Activated T-helper 1 cell treated with anti-CD3 and anti-CD28 coated beads, Interleukin-2, amount 50 U/mL, for 16 hours (primary cell): ENCODE data around the gene LAMTOR2.

Experiments
- DNase-seq, 2 donors: peaks; one replicate each; pipeline ENCODE4 v3.0.0-alpha.2; 2020; ENCODE audit warnings: low read depth in 1 of 2, low spot score in 1 of 2

LAMTOR2 gene

DNA sequence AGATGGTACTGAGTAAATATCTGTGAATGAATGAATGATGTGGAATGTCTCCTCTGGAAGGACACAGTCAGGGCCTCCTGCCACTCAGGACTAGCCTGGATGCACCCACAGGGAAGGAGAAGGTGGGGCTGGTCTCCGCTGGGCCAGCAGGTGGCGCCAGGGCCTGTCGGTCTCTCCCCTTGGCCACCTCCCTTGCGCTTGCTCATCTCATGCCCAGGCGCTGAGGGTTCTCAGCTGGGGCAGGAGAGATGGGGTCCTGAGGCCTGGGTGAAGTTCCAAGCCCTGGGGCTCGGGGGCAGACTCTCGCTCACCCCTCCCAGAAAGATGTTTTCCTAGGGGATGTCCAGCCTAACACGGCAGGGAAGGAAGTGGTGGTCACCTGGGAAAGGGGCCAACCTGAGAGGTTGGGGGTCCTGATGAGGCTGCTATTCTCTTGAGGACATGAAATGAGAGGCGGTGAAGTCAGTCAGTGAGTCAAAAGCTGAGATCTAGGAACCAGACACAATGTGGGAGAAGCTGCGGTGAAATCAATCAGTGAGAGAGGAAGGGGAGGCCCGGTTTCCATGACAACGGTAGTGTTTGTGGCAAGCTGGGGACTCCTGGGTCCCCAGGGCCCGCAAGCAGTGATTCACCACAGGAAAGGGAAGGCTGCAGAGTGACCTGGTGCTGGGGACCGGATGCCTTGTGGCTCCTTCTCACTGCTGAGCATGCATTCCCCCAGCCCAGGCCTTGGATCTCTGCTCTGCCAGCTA, 42.2 kb downstream of the LAMTOR2 start:
- peak; percentile 70 to 84 for DNase-seq

DNA sequence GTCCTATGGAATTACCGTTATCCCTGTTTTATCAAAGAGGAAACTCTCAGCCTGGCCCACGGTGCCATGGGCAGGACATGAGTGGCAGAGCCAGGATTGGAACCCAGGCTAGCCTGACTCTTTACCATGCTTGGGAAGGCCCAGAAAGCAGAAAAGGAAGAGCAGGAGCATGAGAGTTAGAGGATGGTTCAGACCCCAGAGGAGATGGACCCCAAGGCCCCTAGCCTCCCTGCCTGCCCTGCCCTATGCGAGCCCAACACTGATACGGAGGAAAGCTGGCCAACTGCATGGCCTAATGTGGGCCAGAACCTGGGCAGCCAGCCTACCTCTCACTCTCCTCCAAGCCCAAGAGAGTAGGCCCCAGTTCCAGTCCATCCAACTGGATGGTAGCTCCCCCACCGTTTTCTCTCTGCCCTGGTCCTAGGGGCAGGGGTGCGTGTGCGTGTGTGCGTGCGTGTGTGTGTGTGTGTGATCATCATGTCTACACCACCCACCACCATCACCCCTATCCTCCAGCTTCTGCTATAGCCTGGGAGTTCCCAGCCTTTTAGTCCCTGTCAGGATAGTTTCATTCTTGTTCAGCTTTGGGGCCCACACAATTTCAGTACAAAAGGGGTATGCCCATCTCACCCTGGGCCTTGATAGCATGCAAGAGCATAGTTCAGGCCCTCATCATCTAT, 43.1 kb downstream of the LAMTOR2 start:
- no peak for DNase-seq

DNA sequence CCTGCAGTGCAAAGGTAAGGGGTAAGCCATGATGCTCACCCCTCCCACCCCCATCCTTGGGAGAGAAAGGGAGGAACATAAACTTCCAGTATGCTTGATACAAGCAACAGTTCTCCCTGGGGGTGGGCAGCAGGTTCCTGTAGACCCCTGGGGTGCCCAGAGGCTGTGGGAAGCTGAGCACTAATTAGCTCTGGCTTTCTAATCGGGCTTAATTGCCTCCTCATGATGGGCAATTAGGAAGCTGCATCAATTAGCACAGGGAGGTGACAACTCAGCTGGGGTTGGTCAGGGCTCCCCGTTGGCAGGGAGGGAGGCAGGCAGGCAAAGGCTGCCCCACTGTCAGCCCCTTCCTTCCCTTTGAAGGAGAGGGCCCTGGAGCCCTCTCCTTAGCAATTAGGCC, 44.2 kb downstream of the LAMTOR2 start:
- DNase-seq = no peak

DNA sequence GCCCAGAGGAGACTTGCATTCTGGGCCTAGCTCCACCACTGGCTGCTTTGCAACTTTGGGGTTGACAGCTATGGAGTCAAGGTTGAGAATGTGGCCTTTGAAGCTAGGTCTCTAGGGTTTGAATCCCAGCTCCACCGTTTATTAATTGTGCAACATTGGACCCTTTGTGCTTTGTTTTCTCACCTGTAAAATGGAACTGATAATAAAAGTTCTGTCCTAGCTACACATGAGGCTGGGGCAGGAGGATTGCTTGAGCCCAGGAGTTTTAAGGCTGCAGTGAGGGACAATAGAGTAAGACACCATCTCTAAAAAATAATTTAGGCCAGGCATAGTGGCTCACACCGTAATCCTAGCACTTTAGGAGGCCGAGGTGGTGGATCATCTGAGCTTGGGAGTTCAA, 44.7 kb downstream of the LAMTOR2 start:
- no peak for DNase-seq

DNA sequence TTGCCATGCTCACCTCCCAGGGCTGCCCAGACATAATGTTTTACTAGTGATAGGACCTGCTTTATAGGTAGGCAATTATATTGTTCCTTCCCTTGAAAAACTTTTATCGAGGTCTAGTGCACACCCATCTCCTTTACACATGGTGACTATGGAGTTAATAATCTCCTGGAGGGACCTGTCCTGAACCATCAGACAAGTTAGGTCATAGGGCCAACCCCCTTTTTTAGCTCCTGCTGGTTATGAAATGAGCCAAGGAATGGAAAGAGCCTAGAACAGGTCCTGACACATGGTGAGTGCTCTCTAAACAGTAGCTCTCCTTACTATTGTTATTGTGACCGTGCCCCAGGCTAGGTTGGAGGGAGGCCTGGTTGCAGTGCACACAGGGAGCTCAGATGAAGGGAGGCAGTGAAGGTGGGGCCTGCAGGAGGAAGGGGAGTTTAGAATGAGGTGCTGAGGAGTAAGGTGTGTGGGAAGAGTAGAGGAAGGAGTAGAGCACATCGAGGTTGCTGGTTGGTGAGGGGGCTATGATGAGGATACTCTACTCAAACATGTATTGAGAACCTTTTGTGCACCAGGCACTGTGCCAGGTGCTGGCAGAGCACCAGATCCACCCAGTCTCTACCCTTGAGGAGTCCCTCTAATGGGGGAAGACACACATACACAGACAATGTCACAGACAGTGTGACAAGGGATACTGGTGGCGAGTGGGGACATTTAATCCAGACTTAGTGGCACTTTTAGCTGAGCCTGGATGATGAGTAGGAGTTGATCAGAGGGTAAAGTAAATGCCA, 45.8 kb downstream of the LAMTOR2 start:
- DNase-seq = no peak

DNA sequence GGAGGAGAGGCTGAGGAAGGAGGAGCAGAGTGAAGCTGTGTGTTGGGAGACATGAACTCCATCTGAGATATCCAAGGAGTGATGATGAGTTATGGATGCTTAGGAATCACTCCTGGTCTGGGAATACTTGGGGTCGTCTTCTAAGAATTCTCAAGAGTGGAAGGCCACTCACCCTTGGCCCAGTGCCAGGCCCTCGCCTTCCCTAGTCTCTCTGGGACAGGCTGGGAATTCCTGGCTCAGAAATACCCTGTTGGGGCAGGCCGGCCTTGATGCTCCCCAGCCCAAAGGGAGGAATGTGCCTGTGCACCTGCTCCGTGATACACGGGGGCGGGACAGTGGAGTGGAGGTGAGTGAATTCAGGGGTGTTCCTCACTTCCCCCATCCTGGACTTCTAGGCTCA, 47.3 kb downstream of the LAMTOR2 start:
- DNase-seq = no peak

DNA sequence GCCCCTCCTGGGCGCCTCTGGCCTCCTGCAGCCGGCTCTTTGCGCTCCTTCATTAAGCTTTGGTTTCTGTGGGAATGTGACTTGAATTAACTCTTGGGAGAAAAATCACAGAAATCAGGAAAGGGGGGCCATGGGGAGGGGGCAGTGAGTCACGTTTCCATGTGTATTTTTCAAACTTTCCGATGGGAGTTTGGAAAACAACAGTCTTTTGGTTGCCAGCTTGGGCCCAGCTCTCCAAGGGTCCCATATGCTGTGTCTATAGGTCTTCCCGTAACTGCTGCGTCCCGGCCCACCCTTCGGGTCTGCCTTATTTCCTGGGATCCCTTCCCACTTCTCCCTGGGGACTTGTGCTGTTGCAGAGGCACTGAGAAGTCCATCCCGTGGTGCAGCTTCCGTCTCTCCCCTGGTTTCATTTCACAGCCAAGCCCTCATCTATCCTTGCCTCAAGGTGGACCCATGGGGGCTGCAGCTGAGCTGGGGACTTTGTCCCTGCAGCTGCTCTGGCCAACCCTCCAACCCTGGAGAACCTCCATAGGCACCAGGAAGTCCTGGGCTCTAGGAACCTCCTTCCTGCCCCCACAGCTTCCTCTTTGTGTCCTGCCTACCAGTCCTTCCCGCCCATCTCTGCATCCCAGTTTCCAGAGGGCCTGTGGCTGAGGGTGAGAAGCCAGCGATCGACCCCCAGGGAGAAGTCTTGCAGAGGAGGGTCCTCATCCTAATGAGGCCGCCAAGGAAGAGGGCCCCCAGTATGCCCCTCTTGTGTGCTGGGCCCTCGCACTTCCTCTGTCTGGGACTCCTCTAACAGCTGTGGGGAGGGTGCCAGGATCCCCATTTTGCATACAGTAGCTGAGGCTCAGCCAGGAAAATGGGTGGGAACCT, 48.3 kb downstream of the LAMTOR2 start:
- DNase-seq = no peak

DNA sequence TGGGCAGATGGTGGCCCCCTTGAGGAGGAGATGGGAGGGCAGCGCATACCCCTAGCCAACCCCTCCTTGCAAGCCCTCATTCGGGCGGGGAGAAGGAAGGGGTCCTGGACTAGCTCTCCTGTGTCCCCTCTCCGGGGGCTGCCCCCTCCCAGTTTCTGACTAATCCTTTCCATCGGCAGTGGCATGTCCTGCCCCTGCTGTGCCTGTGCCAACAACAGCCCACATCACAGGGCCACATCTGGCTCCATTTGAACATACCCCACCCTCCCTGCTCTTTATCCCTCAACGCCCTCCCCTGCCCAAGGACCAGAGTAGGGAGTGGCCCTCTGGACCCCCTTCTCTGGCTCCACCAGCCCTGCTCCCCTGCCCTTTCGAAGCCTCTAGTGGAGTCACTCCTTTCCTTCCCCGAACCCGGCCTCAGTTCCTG, 49.0 kb downstream of the LAMTOR2 start:
- no peak for DNase-seq

DNA sequence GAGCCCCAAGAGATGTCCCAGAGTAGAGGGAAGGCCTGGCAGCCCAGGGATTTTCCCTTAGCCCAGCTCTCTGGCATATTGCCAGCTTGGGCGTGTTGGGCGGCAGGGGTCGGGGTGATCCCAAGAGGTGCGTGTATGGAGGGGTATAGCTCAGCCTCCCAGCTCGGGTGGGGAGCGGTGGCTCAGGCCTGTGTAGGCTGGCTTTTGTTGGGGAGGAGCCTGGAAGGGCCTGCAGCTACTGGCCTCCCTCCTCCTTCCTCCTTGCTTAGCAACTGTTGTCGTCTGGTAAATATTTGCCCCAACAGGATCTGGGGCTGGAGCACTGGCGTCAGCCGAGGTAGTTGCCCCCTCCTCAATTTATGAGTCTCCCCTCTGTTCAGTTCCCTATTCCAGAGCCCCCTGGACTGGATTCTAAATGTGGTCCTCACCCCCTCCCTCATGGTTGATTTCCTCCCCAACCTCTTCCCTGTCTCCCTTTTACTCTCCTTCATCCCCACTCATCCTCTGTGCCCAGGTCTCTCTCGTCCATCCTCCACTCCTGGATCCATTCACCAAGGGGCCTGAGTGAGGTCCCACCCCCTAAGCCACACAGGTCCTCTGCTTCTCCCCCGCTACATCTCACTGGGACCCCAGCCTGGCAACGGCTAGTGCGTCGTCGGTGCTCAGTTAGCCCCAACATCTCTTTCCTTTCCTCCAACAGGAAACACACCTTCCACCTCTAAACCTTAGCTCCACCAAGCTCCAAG, 49.7 kb downstream of the LAMTOR2 start:
- peak in 1 of 2 donors; percentile 50 for DNase-seq

DNA sequence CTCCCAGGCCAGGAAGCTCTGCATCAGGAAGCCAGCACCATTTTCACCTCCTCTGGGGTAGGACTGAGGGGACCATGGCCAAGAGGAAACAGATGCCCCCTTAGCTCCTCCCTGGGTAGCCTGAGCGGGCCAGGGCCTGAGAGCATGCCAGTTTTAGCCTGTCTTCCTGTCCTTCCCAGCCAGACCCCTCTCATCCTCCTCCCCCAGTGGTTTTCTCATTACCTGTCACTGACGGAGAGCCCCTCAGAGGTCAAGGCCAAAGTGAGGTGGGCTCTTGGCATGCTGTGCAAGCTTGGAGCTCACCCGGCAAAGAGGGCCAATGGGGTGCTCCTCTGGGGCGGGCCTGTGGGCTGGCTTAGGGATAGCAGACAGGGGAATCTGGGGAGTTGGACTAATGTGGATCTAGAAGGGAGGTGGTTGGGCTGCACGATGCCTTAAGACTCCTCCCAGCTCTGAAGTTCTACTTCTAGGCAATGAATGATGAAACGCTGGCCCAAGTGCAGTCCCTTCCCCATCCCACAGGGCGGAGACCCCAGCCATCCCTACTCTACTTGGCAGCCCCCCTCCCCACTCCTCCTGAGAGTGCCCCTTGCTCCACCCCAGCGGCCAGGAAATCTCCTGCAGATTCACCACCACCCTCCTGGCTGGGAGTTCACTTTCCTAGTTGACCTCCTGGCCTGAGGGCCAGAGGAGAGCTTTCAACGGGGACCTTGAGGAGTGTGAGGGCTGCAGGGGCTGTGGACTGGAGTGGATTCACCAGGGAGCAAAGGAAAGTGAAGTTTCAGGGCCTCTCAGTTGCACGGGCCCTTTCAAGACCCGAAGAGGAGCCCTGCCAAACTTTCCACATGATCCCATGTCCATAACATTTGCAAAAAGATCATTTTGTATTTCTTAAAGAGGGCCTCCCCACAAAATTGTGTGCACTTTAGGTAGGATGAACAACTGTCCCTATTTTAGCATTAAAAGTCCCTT, 50.6 kb downstream of the LAMTOR2 start:
- no peak for DNase-seq

DNA sequence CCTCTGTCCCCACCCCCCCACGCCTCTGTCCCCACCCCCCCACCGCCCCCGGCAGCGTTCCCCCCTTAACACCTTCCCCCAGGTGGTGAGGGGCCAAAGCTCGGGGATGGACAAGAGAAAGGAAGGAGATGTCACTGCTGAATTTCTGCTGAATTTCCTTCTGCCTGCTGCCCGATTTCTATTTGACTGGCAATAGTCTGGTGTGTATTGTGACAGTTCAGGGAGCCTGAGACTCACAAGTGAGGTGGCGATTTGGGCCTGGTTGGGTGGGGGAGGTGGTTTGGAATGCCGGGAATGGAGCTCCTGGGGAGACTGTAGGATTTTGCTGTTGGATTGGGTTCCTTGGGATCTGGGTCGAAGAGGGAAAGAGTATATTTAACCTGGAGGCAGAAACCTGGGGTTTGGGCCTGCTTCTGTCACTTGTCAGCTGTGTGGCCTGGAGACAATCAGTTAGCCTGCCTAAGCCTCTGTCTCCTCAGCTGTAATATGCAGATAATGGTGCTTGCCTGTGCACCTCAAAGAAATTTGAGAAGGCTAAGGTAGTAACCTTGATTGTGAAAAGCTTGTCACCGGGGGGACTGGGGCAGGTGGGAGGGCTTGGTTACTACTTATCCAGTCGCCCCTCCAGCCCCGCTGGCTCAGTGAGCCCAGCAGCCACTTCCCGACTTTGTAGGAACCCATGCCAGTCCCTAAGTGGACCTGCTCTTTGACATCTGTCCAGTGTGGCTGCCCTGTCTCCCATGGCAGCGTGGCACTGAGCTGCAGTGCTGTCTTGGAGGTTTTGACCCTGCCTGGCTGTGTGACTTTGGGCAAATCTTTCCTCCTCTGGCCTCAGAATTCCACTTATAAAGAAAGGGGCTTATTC, 52.3 kb downstream of the LAMTOR2 start:
- DNase-seq = no peak

DNA sequence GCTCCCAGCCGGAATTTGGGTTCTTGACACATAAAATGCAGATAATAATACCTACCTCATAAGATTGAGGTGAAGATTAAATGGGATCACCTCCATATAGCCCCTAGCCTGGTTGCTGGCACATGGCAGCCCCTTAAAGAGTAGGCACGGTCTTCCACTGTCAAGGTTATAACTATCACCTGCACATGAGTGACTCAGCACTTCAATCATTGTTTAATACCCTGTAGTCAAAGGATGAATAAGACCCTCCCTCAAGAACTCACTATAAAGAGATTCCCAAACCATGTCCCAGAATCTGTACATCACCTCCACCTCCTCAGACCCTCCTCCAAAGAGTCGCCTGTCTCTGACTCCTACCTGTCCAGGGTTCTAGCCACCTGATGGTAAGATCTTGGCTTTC, 53.5 kb downstream of the LAMTOR2 start:
- no peak for DNase-seq
